NCI-H2107 (cell line): ENCODE results near the gene INKA1.

Source experiments
- DNase-seq: peaks from one replicate; lab custom pipeline; 2025; lab: John Stamatoyannopoulos, UW

Gene INKA1

DNA sequence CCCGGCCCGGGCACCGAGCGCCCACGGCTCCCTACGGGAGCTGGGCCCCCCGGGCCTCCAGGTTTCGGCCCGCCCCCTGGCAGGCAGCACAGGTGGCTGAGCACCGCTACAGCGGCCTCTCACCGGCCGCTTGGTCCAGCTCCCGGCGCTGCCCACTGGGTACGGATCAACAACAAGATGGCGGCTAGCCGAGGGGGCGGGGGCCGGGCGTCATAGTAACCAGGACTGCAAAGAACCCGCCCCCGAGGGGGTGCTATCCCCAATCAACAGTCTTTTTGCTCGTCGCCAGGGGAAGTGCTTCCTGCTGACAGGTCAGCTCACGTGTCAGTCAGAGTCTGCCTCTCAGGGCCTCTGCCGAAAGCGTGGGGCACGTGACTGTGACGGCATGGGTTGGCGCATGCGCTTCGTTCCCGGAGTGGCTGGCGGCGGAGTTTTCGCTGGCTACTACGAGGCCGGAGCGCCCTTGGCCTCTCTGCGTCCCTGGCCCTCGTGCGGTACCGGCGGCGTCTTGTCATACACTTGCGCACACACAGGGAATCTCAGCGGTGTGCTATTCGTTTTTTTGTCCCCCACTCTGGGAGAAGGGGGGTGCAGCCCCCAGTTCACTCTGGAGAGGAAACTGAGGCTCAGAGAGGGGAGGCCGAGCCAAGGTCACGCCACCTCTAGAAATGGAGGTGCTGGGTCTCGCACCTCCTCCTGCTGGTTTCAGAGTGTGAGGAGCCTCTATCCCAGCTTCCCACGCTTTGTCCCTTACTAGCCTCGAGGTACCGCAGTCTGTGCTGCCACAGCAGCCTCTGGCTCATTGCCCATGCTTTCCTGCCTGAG is 16.5 kb upstream of the INKA1 start, which contains the start of gene IP6K1:
IP6K1 (minus strand) TSS at position 186 of the 825 bp plus-strand sequence. CDS start 38,502 bp downstream, outside the sequence.
- DNase-seq, result peak; percentile 97

DNA sequence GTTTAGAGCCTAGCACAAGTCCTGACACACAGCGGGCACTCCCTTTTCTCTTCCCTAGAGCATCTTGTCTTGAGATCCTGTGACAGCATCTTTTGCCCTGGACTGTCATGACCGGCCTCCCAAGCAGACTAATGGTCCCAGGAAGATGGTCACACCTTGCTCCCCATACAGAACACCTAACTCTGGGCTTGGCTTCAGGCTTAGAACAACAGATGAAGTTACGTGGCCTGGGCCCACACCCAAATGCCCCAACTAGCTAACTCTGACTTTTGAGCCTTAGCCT is 15.9 kb upstream of the INKA1 start:
- DNase-seq, result no peak

DNA sequence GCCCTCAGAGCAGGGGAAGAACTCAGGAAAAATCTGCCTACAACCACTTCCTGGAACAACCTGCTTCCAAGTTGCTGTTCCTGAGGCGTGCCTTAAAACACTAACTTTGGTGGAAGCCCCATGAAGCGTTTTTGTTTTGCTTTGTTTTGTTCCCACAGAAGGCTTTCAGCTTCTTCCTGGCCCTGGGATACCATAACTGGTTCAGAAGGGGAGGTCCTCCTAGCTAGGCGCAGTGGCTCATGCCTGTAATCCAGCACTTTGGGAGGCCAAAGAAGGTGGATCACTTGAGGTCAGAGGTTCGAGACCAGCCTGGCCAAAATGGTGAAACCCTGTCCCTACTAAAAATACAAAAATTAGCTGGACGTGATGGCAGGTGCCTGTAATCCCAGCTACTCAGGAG is 15.5 kb upstream of the INKA1 start:
- no peak for DNase-seq

DNA sequence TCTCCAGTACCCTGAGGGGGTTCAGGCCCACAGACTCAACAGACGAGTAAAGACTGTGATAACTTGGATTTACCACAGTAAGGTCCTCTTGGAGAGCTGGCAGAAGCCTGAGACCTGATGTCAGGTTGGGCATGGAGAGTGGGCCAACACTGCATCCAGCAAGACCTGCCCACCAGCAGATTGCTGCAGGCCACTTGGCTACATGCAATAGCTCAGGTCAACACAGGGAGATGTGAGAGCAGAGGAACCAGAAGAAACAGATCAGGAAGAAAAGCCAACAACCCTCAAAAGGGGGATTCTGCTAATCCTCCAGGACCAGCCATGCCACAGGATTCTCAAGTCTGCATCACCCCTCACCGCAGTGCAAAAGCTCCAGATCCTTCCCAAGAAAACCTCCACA is 15.0 kb upstream of the INKA1 start:
- DNase-seq, result no peak

DNA sequence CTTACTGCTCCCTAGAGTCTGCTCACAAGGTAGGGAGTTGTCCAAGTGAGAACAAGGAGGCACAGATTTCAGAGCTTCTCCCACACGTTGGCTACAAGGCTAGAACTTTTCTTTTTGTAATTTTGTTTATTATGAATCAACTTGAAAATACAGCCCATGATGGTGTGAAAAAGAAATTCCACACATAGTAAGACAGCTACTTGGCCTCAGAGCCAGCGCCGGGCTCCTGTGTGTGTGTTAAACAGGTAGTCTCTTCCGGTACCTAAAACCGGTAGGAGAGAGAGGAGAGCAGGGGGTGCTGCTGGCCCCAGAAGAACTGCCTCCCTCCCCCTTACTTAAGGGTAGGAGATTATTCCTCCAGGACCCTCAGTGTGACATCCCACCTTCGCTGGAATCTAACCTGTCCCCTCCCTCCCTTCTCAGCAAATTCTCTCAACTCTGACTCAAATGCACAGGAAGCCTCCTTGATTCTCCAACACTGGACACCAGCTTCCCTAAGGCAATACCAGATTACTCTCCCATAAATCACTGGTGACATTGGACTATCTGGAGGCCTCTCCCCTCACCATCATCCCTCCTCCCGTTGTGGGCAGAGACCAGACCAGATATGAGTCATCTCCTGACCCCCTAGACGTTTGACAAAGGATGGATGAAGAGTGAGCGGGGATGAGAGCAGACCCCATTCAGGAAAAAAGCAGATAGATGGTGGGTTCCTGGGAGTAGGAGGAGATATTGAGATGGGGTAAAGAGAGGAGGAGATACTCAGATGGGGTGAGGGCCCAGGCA is 12.2 kb upstream of the INKA1 start:
- DNase-seq, result no peak

DNA sequence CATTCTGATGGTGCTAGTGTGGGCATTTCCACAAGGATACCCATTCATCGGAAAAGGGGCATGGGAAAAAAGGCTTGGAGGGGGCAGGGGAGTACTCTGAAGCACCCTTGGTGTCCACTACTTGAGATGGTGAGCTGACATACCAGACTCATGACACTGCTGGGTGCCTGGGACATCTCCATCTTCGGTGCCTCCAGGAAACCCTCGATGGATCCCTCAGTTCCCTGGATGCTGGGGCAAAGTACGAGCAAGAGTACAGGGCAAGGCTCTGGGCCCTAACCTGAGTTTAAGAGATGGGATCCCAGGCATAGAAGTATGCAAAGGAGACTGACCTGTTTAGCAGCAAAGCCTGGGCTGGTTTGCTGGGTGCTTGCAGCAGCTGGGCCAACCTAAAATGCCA is 11.5 kb upstream of the INKA1 start:
- no peak for DNase-seq

DNA sequence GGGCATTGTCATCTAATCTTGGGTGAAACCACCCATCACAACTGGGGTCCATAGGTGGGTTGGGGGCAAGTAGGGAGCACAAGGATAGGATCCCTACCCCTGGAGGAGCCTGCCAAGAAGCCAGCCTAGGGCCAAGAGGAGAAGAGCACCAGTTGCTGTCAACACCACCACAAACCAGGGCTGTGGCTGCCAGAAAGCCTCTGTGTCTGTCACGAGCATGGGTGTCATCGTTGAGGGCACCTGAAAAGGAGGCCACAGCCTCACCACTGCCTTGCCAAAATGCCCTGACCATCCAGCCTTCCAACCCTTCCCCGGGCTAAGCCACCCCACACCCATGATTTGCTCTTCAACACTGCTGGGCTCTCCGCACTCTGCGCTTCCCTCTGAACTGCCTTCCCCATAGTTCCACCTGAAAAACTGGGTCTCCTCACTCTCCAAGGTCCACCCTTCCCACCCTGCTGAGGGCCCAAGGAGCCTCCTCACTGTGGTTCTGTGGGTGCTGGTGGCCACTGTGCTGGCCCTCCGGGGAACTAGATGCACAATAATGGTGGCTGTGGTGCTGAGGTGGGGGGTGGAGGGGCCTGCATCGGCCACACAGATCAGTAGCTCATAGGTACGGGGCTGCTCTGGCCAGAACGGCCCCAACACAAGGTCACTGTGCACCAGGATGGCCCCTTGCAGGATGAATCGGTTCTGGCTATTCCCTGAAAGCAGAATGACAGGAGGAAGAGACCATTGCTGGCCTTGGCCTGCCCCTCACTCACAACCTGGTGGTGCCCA is 10.5 kb upstream of the INKA1 start:
- no peak for DNase-seq

DNA sequence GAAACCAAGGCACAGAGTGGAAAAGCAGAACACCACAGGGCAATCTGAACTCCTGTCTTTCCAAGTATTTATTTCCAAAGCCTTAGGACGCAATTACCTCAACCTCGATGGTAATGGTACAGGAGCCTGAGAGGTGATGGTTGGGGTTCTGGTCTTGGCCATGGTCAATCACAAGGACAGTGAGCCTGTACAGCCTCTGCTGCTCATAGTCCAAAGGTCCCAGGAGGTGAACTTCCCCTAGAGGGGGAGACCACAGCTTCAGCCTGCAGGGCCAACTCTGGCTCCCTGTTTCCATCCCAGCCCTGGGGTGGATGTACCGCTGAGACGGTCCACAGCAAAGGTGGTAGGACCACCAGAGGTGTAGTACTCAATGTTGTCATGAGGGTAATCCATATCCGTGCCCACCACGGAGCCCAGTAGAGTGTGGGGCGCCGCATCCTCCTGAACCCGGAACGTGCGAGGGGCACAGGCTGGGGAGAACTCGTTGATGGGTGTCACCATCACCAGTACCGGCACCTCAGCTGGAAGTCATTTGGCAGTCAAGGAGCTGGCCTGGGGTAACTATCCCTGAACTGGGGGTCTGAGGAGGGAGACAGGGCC is 9.5 kb upstream of the INKA1 start:
- no peak for DNase-seq

DNA sequence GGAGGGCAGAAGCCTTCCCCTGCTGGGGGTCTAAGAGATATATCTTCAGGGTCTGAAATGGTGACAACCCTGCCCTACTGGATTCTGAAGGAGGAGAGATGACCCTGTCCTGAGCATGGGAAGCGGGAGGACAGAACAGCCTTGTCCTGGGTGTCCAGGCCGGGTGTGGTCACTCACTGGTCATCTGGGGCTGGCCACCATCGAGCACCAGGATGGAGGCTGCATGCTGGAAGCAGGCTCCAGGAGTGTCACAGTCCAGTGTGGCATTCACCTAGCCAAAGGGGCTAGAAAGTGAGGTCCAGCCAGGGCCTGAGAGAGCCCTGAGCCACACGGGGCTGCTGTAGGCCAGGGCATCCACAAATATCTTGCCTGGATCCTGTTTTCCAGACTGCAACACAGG is 8.6 kb upstream of the INKA1 start:
- DNase-seq, result no peak

DNA sequence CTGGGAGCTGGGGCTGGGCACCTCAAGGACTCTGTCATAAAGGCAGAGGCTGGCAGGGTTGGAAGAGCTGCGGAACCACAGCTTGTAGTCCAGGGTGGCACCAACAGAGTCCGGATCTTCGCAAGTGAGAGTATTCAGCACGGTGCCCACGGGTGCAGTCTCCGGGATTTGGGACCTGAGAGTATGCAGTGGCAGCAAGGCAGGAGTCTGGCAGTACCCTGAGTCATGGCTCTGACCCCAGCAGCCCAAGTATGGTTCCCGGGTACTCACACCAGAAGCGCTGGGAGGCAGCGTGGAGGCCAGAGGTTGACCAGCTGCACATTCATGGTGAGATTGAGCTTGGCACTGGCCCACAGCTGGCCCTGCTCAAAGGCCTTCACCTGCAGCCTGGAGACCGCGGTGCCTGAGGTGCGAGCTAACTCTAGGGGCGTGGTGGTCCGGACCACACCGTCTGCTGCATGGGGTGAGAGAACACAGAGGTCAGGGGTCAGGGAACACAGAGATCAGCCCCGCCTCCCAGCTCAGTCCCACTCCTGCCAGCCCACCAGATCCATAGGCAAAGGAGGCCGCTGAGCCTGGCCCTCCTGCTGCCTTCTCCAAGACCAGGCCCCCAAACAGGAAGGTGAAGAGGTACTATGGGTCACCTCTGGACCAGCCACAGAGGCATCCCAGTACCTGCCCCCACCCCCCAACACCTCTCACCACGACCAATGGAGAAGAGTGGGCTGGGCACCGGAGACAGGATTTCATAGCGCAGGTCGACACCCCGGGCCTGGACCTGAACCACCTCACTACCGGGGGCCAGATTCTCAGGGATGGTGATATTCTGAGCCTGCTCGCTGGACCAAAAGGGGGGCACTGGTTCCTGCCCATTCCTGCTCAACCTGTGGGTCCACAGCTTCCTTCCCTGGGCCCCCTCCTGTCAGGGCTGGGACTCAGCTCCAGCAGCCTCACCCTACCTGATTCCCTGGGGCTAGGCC is 7.8 kb upstream of the INKA1 start:
- no peak for DNase-seq

DNA sequence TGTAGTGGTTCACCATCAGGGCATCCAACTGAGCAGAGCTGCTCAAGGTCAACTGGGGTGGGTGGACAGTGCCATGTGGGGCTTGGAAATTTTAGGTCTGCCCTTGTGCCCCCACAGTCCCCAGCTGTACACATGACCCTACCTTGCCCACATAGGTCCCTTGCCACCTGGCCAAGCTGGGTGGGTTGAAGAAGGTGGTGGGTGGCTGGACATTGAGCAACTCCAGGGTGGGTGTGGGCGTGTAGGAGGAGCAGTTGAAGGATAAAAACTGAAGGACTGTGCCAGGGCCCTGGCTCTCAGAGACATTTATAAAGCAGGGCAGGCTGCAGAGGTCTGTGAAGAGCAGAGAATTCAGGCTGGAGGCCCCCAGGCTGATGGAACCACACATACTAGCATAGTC is 4.0 kb upstream of the INKA1 start:
- DNase-seq, result no peak

DNA sequence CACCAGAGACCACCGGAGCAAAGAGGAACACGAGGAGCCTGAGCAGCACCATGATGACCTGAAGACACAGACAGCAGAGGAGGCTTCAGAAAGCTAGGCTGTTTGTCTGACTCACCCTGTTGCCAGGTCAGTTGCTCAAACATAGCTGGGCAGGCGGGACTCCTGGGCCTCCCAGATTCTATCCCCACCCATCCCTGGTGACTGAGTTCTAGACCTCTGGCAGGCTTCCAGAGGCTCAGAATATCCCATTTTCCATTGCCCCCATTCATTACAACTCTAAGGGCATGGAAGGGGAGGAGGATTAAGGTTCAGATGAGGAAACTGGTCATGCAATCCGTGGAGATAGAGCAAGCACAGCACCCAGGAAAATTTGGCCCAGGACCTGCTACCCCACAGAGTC is 3.3 kb upstream of the INKA1 start, which contains the start of gene CDHR4:
CDHR4 (minus strand) TSS at position 113 of the 400 bp plus-strand sequence; CDS start at position 52, 61 bp downstream.
- DNase-seq, result no peak

DNA sequence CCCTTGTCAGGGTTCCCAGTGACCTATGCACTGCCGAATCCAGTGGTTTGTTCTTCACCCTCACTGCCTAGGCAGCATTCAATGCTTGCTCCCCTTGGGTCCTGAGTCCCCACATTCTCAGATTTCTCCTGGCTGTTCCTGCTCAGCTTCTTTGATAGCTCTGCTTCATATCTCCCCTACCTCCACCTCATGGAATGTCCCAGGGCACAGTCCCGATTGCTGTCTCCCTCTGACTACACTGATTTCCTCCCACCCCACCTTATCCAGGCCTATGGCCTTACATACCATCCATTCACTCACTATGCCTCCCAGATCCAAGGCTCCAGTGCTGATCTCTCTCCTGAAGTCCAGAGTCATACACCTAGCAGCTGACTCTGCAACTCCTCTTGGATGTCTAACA is 1.9 kb upstream of the INKA1 start:
- no peak for DNase-seq

DNA sequence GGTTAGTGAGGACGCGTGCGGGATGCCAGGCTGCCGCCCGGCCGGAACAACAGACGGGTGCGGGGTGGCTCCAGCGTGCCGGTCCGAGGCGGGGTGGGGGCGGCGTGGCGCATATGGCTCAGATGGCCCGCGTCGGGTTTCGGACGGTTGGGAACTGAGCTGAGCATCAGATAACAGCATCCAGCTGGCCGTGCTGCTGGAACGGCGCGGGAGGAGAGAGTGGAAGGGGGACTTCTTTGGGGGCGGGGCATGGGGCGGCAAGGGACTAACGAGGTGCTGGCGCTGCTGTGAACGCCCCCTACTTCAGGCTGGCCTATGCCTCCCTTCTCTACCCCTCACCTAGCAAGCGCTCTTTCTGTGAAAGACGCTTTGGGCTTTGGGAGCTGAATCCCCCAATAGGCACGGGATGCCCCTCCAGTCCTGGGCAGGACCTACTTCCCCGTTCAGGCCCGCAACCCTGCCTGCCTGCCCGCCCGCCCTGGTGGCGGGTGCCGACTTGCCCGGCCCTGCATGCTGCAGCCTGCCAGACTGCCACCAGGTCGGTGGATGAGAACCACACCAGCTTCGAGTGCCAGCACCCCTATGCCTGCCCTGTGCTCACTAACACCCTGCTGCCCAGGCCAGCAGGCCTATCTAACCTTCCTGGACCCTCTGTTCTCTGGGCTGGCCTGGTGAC is 542 bp downstream of the INKA1 start:
- no peak for DNase-seq

DNA sequence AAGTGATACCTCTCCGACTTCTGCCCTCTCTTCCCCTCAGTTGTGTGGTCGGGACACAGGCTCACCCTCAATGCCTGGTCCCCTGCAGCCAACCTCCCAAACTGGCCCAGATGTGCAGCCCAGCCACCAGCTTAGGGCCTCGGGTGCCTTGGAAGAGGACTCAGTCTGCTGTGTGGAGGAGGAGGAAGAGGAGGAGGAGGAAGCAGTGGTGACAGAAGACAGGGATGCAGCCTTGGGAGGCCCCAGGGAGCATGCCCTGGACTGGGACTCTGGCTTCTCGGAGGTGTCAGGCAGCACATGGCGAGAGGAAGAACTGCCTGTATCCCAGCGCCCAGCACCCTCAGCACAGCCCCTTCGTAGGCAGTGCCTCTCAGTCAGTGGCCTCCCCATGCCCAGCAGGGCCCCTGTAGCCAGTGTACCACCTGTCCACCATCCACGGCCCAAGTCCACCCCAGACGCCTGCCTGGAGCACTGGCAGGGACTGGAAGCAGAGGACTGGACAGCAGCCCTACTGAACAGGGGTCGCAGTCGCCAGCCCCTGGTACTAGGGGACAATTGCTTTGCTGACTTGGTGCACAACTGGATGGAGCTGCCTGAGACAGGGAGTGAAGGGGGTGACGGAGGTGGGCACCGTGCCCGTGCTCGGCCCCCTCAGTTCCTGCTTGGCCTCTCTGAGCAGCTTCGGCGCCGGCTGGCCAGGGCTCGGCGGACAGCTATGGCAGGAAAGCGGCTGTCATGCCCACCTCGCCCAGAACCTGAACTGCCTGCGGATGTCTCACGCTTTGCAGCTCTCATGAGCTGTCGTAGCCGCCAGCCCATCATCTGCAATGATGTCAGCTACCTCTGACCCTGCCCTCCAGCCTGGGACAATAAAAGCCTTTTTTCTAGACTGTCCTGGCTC is 1.3 kb downstream of the INKA1 start:
- DNase-seq, result no peak

DNA sequence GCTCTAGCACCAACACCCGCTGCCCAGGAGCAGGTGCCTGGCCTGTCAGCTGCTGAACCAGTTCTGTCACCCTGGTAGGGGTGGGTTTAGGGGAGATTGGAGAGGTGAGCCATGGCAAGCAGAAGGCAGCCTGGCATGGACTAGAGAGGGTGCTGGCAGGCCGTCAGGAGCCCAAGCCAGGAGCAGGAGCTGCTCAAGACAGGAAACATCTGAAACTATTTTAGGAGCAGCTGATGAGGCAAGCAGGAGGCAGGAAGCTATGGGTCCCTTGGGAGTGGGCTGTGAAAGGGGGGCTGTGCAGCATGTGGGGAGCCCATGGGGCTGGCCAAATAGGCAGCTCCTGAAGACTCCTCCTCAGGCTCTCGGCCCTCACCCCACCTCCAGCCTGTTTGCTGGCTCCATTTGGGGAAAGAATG is 2.3 kb downstream of the INKA1 start:
- DNase-seq, result no peak

DNA sequence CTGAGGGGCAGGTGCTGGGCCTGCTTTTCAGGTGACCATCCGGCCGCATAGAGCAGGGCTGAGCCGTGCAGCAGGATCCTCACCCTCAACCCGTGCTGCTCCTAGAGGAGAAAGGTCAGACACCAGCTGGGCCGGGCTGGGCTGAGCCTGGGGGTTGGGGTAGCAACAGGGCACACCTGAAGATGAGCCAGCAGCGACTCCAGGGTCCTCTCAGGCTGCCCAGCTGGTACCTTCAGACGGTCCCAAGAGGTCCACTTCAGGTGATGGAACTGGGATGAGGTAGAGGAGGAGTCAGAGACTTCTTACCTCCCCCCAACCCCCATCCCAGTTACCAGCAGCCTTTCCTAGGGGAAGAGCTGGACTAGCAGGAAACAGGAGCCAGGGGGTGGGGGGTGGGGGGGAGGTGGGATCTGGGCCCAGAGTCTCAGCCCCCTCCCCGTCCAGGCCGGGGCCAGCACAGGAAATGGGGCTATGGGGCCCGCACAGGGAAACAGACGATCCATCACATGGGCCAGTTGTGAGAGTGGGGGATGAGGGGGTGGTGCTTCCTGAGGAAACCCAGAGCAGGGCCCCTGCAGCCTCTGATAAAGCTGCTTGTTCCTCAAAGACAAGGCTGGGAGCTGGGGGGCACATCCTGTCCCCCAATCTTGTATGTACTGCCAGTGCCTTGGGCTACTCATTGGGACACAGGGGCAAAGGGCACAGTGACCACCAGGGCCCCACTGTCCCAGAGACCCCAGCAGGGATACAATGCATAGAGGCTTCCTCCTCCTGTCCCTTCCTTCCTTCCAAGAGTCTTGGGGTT is 3.0 kb downstream of the INKA1 start:
- no peak for DNase-seq

DNA sequence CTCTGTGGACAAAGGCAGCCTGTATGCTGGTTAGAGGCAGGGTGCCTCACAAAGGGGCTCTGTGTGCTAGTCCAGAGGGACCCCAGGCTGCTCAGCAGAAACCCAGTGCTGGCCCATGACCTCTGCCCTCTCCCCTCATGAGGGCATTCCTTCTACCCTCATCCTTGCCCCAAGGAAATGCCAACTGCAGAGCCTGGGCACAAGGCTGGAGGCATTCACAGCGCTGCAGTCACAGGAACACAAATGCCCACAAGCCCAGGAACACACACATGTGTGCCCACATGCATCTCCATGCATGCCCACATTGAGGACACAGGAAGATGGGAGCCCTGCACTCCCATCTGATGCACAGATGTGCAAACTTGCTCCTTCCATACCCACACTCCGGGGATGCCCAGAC is 3.8 kb downstream of the INKA1 start:
- DNase-seq, result no peak
